Activated CD8-positive, alpha-beta memory T cell treated with anti-CD3 and anti-CD28 coated beads, Interleukin-2, amount 10 ng/mL, durations not matched to agents 7 days and 5 days (primary cell): ENCODE data around the gene EIPR1. TPM values are rescaled to one million over a fixed set of nuclear protein-coding genes. Genes with fewer than 3 reads are reported as not detected.

Experiments used
- ATAC-seq: fragments of 150-1000 bp; cut with Tn5 transposase; one replicate; pipeline ENCODE4 v1.10.0; 2021; ENCODE audit warnings: moderate library complexity
- CTCF ChIA-PET: fragments of 350-600 bp; sonication (Branson Sonifier 250); formaldehyde crosslinking; loops from one replicate; lab custom pipeline; 2021; ENCODE audit warnings: antibody characterized with exemption; lab: Charles Lee
- DNase-seq: peaks from one replicate; pipeline ENCODE4 v3.0.0-alpha.2; 2020
- H3K27ac Mint-ChIP-seq: one replicate; pipeline ENCODE4 v1.8.0; 2021; ENCODE audit warnings: mild to moderate bottlenecking, mixed read lengths
- H3K27me3 Mint-ChIP-seq: one replicate; pipeline ENCODE4 v1.8.0; 2021; ENCODE audit warnings: mixed read lengths
- H3K36me3 Mint-ChIP-seq: one replicate; pipeline ENCODE4 v1.8.0; 2021; ENCODE audit warnings: mild to moderate bottlenecking, mixed read lengths
- H3K4me1 Mint-ChIP-seq: one replicate; pipeline ENCODE4 v1.8.0; 2021; ENCODE audit warnings: mixed read lengths
- H3K4me3 Mint-ChIP-seq: one replicate; pipeline ENCODE4 v1.8.0; 2021; ENCODE audit warnings: mild to moderate bottlenecking, moderate library complexity, mixed read lengths
- H3K9me3 Mint-ChIP-seq: one replicate; pipeline ENCODE4 v1.8.0; 2022; ENCODE audit warnings: low read depth, mixed read lengths
- total RNA-seq, 2 experiments: library from RNA; stranded (reverse); gene quantifications; one replicate each; pipeline ENCODE4 v1.2.3, GENCODE V29; 2021

The EIPR1 gene
- total RNA-seq, 2 experiments from 2014 or later, result 40.7 to 44.7 TPM

DNA sequence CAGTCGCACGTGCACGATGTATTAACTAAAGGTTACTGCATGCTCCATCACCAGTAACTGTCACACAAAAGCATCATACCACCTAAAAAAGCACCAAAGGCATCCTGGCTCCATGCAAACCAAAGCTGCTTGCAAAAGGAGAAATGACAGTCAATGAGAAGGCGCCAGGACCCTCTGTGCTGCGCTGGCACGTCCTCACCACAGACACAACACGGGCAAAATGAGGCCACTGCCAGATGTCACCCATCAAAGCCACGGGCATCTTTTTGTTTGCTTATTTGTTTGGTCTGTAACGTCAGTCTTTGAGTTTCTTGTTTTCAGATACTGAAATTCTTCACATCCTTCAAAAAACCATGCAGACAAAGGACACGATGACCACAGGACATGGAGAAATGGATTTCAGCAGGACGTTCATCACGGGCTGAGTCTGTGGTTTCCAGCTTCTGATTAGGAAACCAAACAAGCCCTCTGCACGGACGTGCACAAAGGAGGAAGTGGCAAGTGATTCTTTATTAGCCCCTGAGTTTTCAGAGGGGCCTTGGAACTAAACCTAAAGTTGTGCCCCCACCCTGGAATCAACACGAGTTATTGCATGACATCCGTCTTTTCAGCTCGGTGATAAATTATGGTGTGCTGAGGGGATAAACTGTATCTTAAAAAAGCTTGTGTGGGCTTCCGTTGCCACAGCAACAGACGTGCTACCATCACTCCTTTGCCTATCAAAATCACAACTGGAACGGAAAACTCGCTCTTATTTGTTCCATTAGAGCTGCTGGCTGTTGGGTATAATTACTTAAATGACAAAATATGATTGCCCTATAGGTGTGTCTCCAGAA, 181.8 kb downstream of the EIPR1 start:
- CTCF ChIA-PET, result no interaction called here
- H3K27me3 Mint-ChIP-seq, result no peaks in the 10 kb centered on the region
- no peak overlapping the region for H3K4me3 Mint-ChIP-seq
- peaks cover 1% of the 10 kb centered on the region for H3K36me3 Mint-ChIP-seq
- H3K9me3 Mint-ChIP-seq, result no peaks in the 10 kb centered on the region
- no peak for ATAC-seq
- no peak overlapping the region for H3K27ac Mint-ChIP-seq
- H3K4me1 Mint-ChIP-seq, result peaks cover 12% of the 10 kb centered on the region
- DNase-seq, result no peak

DNA sequence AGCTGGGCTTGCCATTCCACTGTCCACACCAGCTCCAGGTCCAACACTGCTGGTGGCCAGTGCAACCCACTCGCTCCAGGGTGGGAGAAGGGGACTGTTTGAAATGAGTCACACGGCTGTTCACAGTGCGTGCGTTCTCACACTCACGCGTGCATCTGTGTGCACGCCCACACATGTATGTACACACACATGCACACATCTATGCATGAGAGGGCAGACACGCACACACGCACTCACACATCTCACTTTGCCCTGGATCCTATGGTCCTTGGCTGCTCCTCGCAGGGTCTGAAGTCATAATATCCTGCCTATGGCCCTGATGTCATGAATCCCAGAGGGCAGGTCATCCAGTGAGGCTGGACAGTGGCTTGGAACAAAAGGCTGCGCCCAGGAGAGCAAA, 182.8 kb downstream of the EIPR1 start:
- H3K9me3 Mint-ChIP-seq, result no peaks in the 10 kb centered on the region
- no peak overlapping the region for H3K4me3 Mint-ChIP-seq
- DNase-seq, result no peak
- ATAC-seq, result no peak
- H3K27me3 Mint-ChIP-seq, result no peaks in the 10 kb centered on the region
- peaks cover 1% of the 10 kb centered on the region for H3K36me3 Mint-ChIP-seq
- CTCF ChIA-PET, result no interaction called here
- H3K27ac Mint-ChIP-seq, result no peak overlapping the region
- peaks cover 12% of the 10 kb centered on the region for H3K4me1 Mint-ChIP-seq

GRCh38 chr2:3193443-3194330, 183.9 kb downstream of the EIPR1 start:
- DNase-seq (no peak), ATAC-seq (no peak)
- Mint-ChIP-seq H3K27ac (no peak overlapping the region), H3K9me3 (no peaks in the 10 kb centered on the region), H3K36me3 (peaks cover 1% of the 10 kb centered on the region), H3K4me3 (no peak overlapping the region), H3K27me3 (no peaks in the 10 kb centered on the region), H3K4me1 (peaks cover 6% of the 10 kb centered on the region)
- CTCF ChIA-PET, result no interaction called here

DNA sequence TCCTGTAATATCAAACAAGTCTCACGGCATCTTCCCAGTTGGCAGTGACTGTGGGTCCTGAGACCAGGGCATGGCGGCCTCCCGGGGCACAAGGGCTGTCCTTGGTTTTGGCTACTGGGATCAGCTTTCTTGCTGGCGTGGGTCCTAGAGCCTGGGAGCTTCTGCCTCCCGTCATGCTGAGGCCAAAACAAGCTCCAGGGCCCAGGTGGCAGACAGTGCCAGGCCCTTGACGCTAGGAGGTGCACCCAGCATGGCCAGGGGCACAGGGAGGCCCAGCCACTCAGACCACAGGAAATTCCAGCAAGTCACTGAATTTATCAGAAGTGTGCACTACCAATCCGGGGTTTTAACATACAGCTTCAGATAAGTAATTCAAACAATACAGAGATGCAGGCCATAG, 184.7 kb downstream of the EIPR1 start:
- CTCF ChIA-PET, result no interaction called here
- Mint-ChIP-seq H3K4me1 (peaks cover 6% of the 10 kb centered on the region), H3K27me3 (no peaks in the 10 kb centered on the region), H3K9me3 (no peaks in the 10 kb centered on the region), H3K4me3 (no peak overlapping the region), H3K27ac (no peak overlapping the region), H3K36me3 (peaks cover 1% of the 10 kb centered on the region)
- ATAC-seq (no peak), DNase-seq (no peak)

DNA sequence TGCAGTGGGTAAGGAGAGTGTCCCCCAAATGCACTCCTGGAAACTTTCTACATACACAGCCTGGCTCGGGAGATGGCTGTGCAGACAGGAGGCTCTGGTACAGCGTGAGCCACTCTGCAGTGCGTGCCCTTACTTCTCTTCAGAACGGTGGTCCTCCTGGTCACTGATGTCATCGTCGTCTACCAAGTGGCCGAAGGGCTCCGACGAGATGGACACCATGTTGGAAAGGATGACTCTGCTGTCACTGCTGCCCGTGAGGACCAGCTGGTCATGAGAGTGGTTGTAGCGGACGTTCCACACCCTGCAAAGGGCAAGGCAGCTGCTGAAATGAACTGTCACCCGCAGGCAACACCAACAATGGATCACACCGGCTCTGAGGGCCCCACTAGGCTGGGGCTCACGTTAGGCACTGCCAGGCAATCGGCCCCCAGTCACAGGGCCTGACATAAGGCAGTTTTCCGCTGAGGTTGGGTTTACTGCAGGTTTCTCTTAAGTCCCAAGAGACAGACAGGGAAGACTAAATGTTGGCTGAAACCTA, 185.3 kb downstream of the EIPR1 start:
- Mint-ChIP-seq H3K27me3 (no peaks in the 10 kb centered on the region), H3K27ac (no peak overlapping the region)
- CTCF ChIA-PET, result no interaction called here

DNA sequence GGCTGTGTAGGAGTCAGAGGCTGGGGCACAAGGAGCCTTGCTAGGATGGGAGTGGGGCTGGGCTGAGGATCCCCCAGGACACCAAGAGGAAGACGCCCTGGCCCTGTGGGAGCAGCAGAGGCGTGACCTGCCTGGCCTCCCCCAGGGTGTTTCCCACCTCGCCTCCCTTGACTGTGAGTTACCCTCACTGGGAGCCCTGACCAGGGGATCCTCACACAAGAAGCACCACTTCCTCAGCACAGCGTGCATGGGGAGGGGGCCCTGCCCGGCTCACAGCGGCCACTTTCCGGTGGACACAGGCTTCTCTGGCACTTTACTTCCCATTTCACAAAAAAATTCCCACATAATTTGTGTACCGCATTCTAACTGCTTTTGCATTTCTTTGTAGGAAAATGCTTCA, 187.7 kb downstream of the EIPR1 start:
- Mint-ChIP-seq H3K27ac (no peak overlapping the region), H3K4me1 (no peaks in the 10 kb centered on the region), H3K4me3 (no peak overlapping the region), H3K36me3 (peaks cover 10% of the 10 kb centered on the region), H3K27me3 (no peaks in the 10 kb centered on the region), H3K9me3 (no peaks in the 10 kb centered on the region)
- ATAC-seq (no peak), DNase-seq (no peak)
- CTCF ChIA-PET, result no interaction called here

More for the DNA sequence above, 185.3 kb downstream of the EIPR1 start:
- Mint-ChIP-seq H3K4me3 (no peak overlapping the region), H3K4me1 (peaks cover 6% of the 10 kb centered on the region), H3K36me3 (peaks cover 1% of the 10 kb centered on the region), H3K9me3 (no peaks in the 10 kb centered on the region)
- ATAC-seq (no peak), DNase-seq (no peak)

- DNase-seq, result no peak
- Mint-ChIP-seq H3K27me3 (no peaks in the 10 kb centered on the region), H3K36me3 (peaks cover 11% of the 10 kb centered on the region), H3K9me3 (no peaks in the 10 kb centered on the region), H3K4me3 (no peak overlapping the region), H3K4me1 (no peaks in the 10 kb centered on the region), H3K27ac (no peak overlapping the region)
- CTCF ChIA-PET, result no interaction called here
- ATAC-seq, result no peak
Measured at GRCh38 chr2:3189076-3189591, 188.5 kb downstream of the EIPR1 start.

- DNase-seq (no peak), ATAC-seq (no peak)
- no peak overlapping the region for H3K27ac Mint-ChIP-seq
- CTCF ChIA-PET, result no interaction called here
- H3K36me3 Mint-ChIP-seq, result peaks cover 12% of the 10 kb centered on the region
- no peaks in the 10 kb centered on the region for H3K4me1 Mint-ChIP-seq
- H3K27me3 Mint-ChIP-seq, result no peaks in the 10 kb centered on the region
- H3K4me3 Mint-ChIP-seq, result no peak overlapping the region
- H3K9me3 Mint-ChIP-seq, result no peaks in the 10 kb centered on the region
Measured at GRCh38 chr2:3188405-3188946, 189.1 kb downstream of the EIPR1 start.

GRCh38 chr2:3187467-3187866, 190.2 kb downstream of the EIPR1 start:
- no peaks in the 10 kb centered on the region for H3K27me3 Mint-ChIP-seq
- ATAC-seq (no peak), DNase-seq (no peak)
- no peak overlapping the region for H3K27ac Mint-ChIP-seq
- H3K36me3 Mint-ChIP-seq, result peaks cover 12% of the 10 kb centered on the region
- no peaks in the 10 kb centered on the region for H3K9me3 Mint-ChIP-seq
- no peaks in the 10 kb centered on the region for H3K4me1 Mint-ChIP-seq
- H3K4me3 Mint-ChIP-seq, result no peak overlapping the region
- CTCF ChIA-PET, result no interaction called here

DNA sequence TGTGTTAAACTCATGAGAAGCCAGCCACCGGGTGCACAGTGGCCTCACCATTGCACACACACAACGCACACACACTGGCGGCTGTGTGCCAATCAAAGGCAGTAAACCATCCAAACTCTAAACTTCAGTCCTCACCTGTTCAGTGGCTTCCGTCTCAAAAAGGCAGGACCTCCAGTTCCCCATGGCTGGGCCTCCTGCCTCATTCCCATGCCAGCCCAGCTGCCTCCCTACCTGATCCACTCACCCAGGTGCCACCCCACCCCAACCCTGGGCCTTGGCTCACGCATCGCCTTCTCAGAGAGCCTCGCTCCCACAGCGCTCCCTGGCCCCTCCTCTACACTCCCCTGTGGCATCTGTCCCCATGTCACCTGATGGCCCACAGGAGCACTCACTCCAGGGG, 190.9 kb downstream of the EIPR1 start:
- Mint-ChIP-seq H3K36me3 (peaks cover 15% of the 10 kb centered on the region), H3K4me1 (no peaks in the 10 kb centered on the region), H3K27me3 (no peaks in the 10 kb centered on the region), H3K9me3 (no peaks in the 10 kb centered on the region), H3K4me3 (no peak overlapping the region), H3K27ac (no peak overlapping the region)
- CTCF ChIA-PET, result no interaction called here
- DNase-seq (no peak), ATAC-seq (no peak)

DNA sequence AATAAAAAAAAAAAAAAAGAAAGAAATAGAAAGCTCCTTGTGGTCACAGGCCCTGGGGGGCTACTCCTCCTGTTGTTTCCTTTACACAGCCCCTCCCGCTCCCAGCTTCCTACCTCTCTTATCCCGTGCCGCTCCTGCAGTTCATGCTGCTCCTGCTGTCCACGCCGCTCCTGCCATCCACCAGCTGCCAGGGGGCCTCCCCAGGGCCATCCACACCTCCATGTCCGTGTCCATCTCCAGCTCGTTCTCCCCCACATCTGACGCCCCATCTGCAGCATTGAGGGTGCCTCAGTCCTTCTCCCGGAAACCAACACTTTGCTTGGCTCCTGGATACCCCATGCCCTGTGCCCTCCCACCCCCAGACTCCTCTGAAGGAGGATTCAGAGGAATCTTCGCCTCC, 191.7 kb downstream of the EIPR1 start:
- no peak for DNase-seq
- no peaks in the 10 kb centered on the region for H3K27me3 Mint-ChIP-seq
- CTCF ChIA-PET, result no interaction called here
- H3K27ac Mint-ChIP-seq, result no peak overlapping the region
- no peak for ATAC-seq
- no peak overlapping the region for H3K4me3 Mint-ChIP-seq
- H3K4me1 Mint-ChIP-seq, result no peaks in the 10 kb centered on the region
- no peaks in the 10 kb centered on the region for H3K9me3 Mint-ChIP-seq
- H3K36me3 Mint-ChIP-seq, result peaks cover 18% of the 10 kb centered on the region

GRCh38 chr2:3185256-3185655, 192.4 kb downstream of the EIPR1 start:
- no peak overlapping the region for H3K4me3 Mint-ChIP-seq
- ATAC-seq (no peak), DNase-seq (no peak)
- no peaks in the 10 kb centered on the region for H3K9me3 Mint-ChIP-seq
- CTCF ChIA-PET, result no interaction called here
- H3K4me1 Mint-ChIP-seq, result no peaks in the 10 kb centered on the region
- H3K27me3 Mint-ChIP-seq, result no peaks in the 10 kb centered on the region
- H3K27ac Mint-ChIP-seq, result no peak overlapping the region
- H3K36me3 Mint-ChIP-seq, result peaks cover 18% of the 10 kb centered on the region

DNA sequence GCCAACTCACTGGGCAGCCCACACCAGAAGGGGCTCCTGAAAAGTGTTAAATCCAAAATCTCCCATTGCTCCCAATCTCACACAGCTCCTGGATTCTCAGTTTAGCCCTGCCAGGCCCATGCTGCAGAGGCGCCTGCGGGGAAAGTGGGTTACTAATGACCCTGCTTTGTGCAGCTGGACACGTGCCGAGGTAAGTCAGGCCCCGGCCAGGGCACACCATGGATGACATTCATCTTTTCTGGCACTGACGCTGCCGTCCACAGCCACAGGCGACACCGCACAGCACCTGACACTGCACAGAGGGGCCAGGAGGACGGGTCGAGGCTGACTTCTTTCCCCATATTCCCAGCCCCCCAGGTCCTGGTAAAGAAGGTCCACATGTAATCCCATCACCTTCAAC, 193.5 kb downstream of the EIPR1 start:
- H3K9me3 Mint-ChIP-seq, result no peaks in the 10 kb centered on the region
- H3K4me1 Mint-ChIP-seq, result no peaks in the 10 kb centered on the region
- CTCF ChIA-PET, result no interaction called here
- no peak overlapping the region for H3K27ac Mint-ChIP-seq
- H3K27me3 Mint-ChIP-seq, result no peaks in the 10 kb centered on the region
- H3K4me3 Mint-ChIP-seq, result no peak overlapping the region
- H3K36me3 Mint-ChIP-seq, result peaks cover 18% of the 10 kb centered on the region
- no peak for ATAC-seq
- no peak for DNase-seq
